ENCODE data around the gene TOR1AIP1.

Gene TOR1AIP1

DNA sequence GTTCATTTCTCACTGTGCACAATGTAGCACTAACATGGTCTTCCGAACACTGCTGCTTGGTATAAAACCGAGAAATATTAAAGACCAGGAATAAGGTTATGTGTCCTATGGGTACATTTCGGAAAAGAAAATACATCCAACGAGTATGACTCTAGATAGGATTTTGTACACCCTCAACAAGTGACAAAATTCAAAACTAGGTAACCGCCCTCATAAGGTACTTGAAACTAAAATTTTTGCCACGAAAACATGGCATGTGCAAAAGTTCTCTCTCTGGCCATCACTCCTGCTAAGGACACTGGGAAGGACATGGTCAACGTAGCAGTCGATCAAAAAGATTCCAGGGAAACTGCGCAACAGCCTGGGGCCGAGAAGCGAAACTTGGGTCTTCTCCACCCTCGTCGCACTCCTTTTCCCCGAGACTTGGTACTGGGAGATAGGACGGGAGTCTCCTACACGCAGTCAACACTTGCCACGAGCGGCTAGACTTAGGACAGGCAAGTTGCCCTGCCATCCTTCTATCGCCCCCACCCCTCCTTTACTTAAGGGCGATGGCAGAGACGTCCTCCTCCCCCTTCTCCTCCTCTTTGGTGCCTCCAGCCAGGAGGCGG is 338 bp upstream of the TOR1AIP1 start:
- no peak for DNase-seq

DNA sequence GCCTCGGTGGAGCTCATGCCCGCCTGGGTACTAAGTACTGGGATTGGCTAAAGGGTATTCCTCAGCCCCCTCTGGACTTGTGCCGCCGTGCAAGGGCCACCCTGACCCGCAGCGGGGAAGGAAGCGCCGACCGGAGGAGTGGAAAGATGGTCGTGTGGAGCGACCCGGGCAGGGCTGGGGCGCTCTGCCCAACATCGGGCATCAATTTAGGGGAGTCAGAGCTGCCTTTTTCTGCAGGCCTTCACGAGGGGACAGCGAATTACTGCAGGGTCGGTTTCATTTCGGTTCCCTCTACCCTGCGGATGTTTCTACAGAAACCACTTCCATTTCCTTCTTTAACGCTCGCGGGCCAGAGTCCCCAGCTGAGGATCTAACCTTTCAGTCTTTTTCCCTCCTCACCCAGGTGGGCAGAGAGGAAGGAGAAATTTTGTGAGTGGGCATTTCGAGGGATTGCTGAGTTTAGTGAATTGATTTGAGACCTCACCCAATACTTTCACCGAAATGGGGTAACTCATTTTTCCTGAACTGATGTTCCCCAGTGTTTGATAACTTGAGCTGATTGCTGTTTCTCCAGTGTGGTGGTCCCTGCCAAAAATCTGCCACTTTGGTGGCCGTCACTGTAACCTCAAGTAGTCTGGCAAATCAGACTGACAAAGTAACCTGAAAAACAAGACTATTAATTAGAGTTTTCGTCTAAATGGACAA is 1.1 kb downstream of the TOR1AIP1 start:
- DNase-seq, result no peak

DNA sequence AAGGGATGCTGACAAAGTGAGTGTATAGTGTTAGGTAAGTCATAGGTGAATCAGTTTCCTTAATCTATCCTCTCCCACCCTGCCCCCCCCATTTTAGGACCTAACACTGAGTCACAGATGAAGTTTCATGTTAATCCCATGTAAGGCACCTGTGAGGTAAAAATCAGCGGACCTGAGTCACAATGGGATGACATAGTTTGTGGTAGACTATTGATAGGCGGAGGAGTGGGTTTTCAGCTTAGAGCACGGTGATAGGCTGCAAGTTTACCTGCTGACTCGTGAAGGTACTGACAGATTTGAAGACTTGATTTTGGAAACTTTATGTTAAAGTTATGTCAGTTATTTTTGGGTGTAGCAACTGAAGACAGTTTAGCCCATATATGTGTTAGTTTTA is 1.7 kb downstream of the TOR1AIP1 start:
- DNase-seq, result no peak

DNA sequence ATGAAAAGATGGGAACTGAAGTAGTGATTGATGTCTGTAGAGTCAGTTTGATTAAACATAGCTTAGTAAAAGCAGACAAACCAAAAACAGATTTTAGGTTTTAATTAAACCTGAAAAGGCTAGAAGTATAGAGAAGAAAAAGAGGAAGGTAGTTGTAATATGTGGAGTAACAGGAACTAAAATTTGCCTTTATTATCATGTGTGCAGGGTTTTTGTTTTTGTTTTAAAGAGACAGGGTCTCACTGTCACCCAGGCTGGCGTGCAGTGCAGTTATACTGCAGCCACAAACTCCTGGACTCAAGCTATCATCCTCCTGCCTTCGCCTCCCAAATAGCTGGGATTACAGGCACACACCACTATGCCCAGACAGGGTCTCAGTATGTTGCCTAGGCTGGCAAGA is 6.0 kb downstream of the TOR1AIP1 start:
- DNase-seq, result no peak

DNA sequence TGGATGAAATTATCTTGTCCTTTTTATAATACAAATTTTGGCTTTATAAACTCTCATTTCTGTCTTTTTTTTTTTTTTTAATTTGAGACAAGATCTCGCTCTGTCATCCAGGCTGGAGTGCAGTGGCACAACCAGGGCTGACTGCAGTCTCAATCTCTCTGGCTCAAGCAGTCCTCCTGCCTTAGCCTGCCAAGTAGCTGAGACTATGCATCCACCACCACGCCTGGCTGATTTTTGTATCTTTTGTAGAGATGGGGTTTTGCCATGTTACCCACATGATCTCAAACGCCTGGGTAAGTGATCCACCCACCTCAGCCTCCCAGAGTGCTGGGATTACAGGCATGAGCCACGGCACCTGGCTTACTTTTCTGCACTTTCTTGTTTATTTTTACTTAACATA is 7.5 kb downstream of the TOR1AIP1 start:
- no peak for DNase-seq

DNA sequence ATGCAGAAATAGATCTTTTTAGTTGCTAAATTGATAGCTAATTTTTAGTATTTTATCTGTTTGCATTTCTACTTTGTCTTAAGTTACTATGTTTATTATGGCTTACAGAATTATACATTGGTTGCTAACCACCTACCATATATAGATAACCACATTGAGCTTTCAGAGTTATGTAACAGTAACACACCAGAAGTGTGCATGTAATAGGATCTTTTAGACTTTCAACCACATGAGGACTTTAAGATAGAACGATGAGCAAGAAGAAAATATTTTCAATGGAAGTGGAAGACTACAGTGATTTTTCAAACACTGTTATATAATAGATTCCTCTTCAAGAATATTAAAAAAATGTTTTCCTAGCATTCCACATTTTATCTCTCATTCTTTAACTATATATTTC is 28.8 kb downstream of the TOR1AIP1 start:
- DNase-seq, result no peak

DNA sequence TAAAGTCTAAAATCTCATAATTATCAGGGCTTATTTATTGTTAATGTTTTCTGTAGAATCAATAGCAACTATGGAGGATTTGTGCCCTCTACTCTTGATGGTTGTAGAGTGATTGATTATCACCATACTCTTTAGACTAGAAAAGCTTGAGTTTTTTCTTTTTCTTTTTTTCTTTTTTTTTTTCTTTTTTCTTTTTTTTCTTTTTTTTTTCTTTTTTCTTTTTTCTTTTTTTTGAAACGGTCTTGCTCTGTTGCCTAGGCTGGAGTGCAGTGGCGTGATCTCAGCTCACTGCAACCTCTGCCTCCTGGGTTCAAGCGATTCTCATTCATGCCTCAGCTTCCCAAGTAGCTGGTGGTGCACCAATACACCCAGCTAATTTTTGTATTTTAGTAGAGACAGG is 29.7 kb downstream of the TOR1AIP1 start:
- no peak for DNase-seq

DNA sequence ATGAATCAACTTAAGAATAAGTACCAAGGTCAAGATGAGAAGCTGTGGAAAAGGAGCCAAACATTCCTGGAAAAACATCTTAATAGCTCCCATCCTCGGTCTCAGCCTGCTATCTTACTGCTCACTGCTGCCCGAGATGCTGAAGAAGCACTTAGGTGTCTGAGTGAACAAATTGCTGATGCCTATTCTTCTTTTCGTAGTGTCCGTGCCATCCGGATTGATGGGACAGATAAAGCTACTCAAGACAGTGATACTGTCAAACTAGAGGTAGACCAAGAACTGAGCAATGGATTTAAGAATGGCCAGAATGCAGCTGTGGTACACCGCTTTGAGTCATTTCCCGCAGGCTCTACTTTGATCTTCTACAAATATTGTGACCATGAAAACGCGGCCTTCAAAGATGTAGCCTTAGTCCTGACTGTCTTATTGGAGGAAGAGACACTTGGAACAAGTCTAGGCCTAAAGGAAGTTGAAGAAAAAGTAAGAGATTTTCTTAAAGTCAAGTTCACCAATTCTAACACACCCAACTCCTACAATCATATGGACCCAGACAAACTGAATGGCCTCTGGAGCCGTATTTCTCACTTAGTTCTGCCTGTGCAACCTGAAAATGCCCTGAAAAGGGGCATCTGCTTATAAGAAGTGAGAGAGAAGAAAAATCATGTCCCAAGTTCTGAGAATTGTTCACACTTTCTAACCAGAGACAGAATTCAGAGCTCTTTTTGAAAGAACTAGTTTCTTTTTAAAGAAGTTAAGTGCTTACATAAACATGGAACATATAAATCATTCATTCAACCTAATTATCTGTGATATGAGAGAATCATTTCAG is 35.7 kb downstream of the TOR1AIP1 start:
- no peak for DNase-seq

DNA sequence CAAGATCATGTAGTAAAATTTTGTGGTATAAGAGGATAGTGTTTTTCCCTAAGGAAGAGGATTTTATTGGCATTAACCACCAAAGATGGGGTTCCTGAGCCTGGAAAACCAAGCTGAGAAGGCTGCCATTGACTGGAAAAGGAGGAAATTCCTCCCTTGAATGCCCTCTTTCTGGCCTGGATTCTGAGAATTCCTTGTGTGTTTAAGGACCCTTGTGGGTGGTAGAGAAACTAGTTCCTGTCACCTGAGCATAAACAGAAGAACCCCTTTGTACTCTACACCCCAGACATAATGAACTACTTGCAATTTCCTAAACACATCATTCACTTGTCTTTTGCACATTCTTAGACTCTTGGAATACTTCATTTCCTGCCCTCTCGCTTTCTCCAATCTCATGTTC is 39.4 kb downstream of the TOR1AIP1 start:
- no peak for DNase-seq

DNA sequence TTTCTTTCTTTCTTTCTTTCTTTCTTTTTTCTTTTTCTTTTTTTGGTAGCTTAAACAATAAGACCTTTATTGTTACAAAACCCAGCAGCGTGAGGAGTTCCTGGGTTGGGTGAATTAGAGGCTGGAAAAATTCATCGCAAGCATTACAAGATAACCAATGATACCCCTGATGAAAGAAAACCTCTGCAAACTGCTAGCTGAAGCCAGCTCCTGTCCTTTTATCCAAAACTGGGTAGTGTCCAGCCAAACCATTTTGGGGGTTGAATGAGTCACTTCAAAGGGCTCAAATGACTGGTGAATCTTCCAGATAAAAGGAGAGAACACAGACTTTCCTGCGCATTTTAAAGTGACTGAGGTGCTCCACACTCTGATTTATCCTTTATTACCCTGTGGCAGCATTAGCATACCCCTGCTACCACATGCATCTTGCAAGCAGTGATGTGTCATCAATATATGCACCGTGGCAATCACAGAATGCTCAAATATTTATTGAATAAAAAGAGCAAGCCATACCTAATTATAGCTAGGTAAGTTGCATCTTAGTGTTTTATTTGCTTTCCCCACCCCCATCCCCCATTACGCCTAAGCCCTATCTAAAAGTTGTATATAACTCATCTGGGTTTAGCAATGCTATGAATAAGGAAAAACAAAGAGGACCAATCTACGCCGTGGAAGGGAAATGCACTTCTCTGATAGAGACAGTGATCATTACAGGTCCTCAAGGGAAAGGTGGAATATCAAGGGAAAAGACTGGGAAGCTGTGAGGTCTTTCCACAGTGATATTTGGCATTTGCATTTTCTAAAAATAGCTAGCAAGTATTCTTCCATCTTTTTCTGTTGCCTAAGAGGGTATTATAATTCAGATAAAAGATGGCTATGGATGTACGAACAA is 40.1 kb downstream of the TOR1AIP1 start:
- no peak for DNase-seq

DNA sequence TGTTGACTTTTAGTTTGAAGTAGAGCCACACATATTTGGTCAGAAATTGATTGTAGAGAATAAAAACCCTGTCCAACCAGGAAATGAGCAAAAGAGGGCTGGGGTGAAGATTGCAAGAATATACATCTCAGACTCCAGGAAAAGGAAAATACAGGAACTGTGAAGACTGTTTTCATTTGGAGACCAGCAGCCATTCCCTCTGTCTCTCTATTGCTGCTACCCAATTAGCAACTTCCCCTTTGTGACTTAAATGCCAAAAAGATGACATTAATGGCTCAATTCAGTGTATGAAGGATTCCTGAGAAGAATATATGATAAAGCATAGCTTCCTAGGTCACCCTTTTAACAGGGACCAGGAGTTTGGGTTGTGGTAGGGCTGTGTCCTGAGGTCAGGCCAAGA is 40.9 kb downstream of the TOR1AIP1 start:
- no peak for DNase-seq

DNA sequence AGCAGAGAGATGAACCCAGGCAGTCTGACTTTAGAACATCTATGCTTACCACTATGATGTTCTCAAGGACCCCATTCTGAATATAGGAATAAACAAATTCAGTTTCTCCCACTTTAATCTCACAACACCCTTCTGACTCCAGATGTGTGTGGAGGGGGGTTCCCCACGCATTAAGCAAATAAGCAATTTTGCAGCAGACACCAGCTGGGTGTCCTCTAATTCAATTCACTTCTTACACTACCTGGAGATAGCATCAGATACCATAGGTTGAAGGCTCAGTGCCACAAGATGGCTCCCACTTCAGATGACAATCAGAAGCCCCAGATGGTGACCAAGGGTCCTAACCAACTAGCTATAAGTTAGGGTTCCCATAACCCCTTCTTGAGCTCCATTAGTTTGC is 42.2 kb downstream of the TOR1AIP1 start:
- DNase-seq, result no peak

DNA sequence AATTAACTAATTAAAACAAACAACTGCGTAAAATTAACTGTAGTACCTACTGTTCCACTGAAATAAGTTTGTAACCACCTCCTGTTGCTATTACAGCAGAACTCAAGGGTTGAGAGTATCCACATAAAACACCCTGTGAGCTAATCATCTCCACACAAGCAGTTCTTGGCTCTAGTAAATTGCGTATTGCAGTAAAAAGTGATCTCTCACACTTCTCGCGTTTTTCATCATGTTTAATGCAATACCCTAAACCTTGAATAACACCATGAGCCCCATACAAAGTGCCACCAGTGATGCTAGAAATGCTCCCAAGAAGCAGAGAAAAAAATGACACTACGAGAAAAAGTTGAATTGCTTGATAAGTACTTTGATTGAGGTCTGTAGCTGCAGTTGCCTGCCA is 43.2 kb downstream of the TOR1AIP1 start:
- no peak for DNase-seq

DNA sequence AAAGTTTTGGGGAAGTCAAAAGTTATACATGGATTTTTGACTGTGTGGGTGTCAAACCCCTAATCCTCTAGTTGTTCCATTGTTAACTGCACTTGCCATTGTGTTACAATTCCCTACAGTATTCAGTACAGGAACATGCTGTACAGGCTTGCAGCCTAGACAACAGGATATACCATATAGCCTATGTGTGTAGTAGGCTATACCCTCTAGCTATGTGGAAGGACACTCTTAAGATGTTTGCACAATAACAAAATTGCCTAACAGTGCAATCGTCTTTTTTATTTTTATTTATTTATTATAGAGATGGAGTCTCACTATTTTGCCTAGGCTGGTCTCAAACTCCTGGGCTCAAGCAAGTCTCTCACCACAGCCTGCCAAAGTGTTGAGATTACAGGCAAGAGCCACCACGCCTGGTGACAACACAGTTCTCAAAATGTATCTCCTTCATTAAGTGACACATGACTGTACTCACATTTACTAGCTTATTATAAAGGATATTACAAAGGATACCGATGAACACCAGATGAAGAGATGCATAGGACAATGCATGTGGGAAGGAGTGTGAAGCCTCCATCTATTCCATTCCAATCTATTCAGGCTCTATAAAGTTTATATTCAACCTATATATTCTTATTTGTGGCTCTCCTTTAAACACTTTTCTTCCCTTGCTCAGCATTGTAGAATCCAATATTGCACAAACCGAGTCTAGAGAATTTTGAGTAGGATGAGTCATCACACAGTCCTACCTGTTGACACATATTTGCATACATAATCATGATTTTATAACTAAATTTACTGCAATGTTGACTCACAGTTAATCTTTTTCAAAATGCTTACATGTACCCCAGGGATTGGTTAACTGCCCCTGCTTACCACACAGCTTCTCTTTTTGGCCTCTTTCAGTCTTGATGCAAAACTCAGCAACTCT is 44.1 kb downstream of the TOR1AIP1 start:
- DNase-seq, result no peak

DNA sequence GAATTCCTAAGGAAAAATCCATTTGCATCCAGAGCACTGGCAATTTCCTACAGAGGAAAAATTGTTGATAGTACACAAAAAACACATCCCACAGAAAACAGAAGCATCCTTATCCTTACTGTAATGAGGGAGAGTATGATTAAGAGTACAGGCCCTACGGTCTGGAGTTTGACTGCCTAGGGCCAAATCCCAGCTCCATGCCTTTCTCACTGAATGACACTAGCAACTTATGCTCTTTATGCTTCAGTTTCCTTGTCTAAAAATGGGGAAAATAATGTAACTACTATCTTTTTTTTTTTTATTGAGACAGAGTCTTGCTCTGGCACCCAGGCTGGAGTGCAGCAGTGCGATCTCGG is 44.7 kb downstream of the TOR1AIP1 start:
- DNase-seq, result no peak

DNA sequence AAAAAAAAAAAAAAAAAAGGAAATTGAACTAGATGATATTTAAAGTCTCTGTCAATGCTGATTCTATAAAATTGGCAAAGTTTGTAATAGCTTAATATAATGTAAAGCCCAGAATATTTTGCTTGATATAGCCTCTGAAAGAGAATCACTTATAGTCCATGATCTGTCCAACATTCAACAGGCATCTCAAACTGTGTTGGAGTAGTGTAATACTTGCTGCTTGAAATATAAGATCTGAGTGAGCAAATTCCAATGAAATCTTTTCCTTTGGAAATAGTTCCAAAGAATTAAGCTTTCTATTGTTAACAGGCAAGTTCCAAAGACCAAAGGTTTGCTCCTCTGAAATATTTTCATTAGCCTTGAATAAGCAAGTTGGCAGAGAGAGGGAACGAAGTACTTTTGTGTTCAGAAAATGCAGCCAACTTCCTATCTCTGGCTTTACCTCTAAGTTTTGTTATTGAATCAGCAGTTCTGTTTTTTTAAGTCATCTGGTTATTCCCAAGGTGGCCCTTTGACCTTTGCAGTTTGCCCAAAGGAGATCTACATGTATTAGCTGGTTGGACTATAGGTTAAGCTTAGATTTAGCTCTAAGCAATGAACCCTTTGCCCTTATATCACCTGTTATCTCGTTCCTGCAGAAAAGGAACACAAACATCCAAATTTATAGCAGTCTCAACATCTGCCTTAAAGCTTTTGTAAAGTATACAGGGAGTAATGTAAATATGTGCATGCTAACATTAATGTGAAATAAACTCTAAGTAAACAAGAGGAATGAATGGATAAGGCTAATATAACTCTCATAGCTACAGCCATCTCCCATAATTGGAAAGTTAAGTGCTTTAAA is 48.1 kb downstream of the TOR1AIP1 start:
- no peak for DNase-seq

DNA sequence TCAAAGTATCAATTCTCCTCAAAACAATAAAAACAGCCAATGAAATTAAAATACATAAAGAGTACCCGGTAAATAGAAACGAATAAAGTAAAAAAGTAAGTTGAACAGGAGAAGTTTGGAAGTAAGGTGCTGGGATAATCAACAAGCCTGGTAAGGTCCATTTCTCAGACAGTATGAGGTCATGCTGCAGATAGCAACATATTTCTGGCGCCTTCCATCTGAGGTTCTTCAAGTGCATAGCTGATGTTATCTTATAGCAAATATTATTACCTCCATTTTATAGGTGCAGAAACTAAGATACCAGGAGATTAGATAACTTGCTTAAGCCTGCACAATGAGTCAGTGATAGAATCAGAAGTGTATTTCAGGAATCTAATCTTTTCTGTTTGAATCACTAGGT is 48.8 kb downstream of the TOR1AIP1 start:
- DNase-seq, result no peak

DNA sequence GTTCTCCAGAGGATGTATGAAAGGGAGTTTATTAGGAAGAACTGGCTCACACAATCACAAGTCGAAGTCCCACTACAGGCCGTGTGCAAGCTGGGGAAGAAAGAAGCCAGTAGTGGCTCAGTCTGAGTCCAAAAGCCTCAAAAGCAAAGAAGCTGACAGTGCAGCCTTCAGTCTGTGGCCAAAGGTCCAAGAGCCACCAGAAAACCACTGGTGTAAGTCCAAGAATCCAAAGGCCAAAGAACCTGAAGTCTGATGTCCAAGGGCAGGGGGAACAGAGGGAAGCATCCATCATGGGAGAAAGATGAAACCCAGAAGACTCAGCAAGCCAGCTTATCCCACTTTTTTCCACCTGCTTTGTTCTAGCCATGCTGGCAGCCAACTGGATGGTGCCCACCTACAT is 51.1 kb downstream of the TOR1AIP1 start:
- no peak for DNase-seq

DNA sequence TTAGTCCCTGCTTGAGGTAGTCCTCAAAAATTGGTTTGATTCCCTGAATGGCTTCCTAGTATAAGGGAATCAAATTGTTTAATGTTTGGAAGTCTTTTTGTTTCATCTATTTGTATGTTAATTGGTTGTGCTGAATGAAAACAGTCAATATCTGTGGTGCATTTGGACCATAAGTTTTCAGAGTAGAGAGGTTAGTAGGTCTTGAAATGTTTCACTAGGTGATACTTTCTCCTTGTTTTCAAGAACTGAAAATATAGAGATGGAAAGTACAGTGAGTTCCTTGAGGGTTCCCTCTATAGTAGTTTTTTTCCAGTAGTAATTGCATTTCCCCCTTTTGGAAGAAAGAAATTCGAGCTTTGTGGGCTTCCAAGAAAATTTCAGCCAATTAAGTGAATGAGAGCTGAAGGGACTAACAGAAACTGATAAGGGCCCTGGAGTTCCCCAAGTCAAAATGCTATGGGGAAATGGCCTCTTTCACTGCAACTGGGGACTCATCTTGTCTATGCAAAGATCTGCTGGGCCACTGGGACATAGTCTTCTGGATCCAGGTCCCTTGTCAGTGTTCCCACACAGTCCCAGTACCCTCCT is 53.9 kb downstream of the TOR1AIP1 start:
- no peak for DNase-seq

DNA sequence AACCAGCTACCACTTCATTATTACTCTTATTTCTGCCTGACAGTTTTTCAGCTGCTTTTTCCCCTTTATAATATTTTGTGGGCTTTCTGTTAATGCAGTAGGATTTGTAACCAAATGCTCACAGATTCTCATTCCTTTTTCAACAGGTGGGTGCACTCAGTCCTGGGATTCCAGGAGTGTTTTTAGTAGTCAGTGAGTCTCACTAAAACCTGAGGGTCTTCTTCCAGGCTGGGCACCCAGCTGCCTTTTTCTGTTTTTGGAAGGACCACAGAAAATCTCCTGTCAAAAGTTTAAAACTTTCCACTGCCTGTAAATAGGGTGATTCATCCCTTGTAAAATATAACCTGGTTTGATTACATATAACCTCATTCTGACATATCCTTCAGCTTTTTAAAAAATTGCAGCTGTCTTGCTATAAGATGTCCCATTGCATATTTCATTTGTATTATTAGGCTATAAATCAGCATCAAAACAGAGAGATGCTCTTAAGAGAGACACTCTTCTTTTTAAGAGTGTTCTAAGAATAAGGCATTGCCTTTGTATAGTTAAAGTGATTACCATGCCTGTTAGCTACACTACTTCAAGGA is 55.7 kb downstream of the TOR1AIP1 start:
- no peak for DNase-seq

Measured in NCI-H2029 treated with DMSO at 0.1 percent for 48 hours (cell line).